ENCODE data around the gene TMEM107. TPM values are rescaled to one million over a fixed set of nuclear protein-coding genes. Genes with fewer than 3 reads are reported as not detected.

Gene TMEM107
- total and polyA plus RNA-seq, 2 experiments from 2014 or later, result 40.7 to 54.6 TPM

- DNase-seq (ENCODE audit: low read depth in 1 of 2, low spot score in 1 of 2), result peak in 1 of 2 donors; percentile 50
- no peak for TF ChIP-seq CTCF (IDR thresholded peaks at IDR 0.05; ENCODE audit: low read depth, low read length)
- no peak within 1 kb of the TSS for H3K27ac ChIP-seq
- peak within 1 kb of the TSS; percentile 64 for H3K4me3 ChIP-seq
- no peaks in the 10 kb centered on the region for H3K36me3 ChIP-seq
- peaks cover 37% of the 10 kb centered on the region for H3K27me3 ChIP-seq
- H3K4me1 ChIP-seq (ENCODE audit: low read depth), result peaks cover 4% of the 10 kb centered on the region
- H3K9me3 ChIP-seq (ENCODE audit: low read depth), result no peaks in the 10 kb centered on the region
Observed at GRCh38 chr17:8123695-8124349, 52.4 kb downstream of the TMEM107 start, which contains the start of gene HES7. Gene HES7, minus strand, starts transcription at chr17:8124106. Its CDS starts 22 bp downstream, at chr17:8124084.

- Histone ChIP-seq H3K9me3 (ENCODE audit: low read depth) (no peaks in the 10 kb centered on the region), H3K36me3 (no peaks in the 10 kb centered on the region), H3K27ac (no peak overlapping the region), H3K4me1 (ENCODE audit: low read depth) (peaks cover 4% of the 10 kb centered on the region), H3K27me3 (peaks cover 40% of the 10 kb centered on the region), H3K4me3 (peak overlapping the region; percentile 64)
- DNase-seq (ENCODE audit: low read depth in 1 of 2, low spot score in 1 of 2), result peak in 1 of 2 donors; percentile 38
- TF ChIP-seq CTCF (IDR thresholded peaks at IDR 0.05; ENCODE audit: low read depth, low read length), result no peak
Observed at GRCh38 chr17:8122924-8123694, 53.1 kb downstream of the TMEM107 start.

Other genes with a start within 250 kb of the TMEM107 start
- 1.8 and 3.3 TPM in 2 replicates for gene KCNAB3, start 246.5 kb downstream of the TMEM107 start, total RNA-seq
- 1.3 and 1.4 TPM in 2 replicates for gene KCNAB3, start 246.5 kb downstream of the TMEM107 start, polyA plus RNA-seq
- 92.0 and 110 TPM in 2 replicates for gene TRAPPC1, start 244.4 kb downstream of the TMEM107 start, total RNA-seq
- 340 and 386 TPM in 2 replicates for gene TRAPPC1, start 244.4 kb downstream of the TMEM107 start, polyA plus RNA-seq
- gene CNTROB, start 244.2 kb downstream of the TMEM107 start, total RNA-seq, result 19.6 and 42.6 TPM in 2 replicates
- 23.1 and 44.0 TPM in 2 replicates for gene CNTROB, start 244.2 kb downstream of the TMEM107 start, polyA plus RNA-seq
- 1.1 TPM in 1 of 2 replicates, not detected in the other for gene GUCY2D, start 173.8 kb downstream of the TMEM107 start, total RNA-seq
- gene GUCY2D, start 173.8 kb downstream of the TMEM107 start, polyA plus RNA-seq, result 0.54 and 3.7 TPM in 2 replicates
- 0.18 and 0.33 TPM in 2 replicates for gene ALOX15B, start 137.3 kb downstream of the TMEM107 start, total RNA-seq
- 0.12 TPM in 1 of 2 replicates, not detected in the other for gene ALOX15B, start 137.3 kb downstream of the TMEM107 start, polyA plus RNA-seq
- 0.42 and 1.6 TPM in 2 replicates for gene ALOX12B, start 88.7 kb downstream of the TMEM107 start, total RNA-seq
- gene ALOX12B, start 88.7 kb downstream of the TMEM107 start, polyA plus RNA-seq, result 2.1 and 2.3 TPM in 2 replicates
- gene ALOXE3, start 57.9 kb downstream of the TMEM107 start, total RNA-seq, result not detected in 2 replicates
- gene ALOXE3, start 57.9 kb downstream of the TMEM107 start, polyA plus RNA-seq, result 0.10 TPM in 1 of 2 replicates, not detected in the other
- gene HES7, start 52.3 kb downstream of the TMEM107 start, total RNA-seq, result 0.32 and 6.2 TPM in 2 replicates
- gene HES7, start 52.3 kb downstream of the TMEM107 start, polyA plus RNA-seq, result 1.1 and 1.5 TPM in 2 replicates
- 42.3 and 51.9 TPM in 2 replicates for gene PER1, start 24.0 kb downstream of the TMEM107 start, total RNA-seq
- gene PER1, start 24.0 kb downstream of the TMEM107 start, polyA plus RNA-seq, result 28.2 and 47.7 TPM in 2 replicates
- 22.5 and 35.7 TPM in 2 replicates for gene VAMP2, start 13.4 kb downstream of the TMEM107 start, total RNA-seq
- gene VAMP2, start 13.4 kb downstream of the TMEM107 start, polyA plus RNA-seq, result 102 and 118 TPM in 2 replicates
- gene BORCS6, start 13.8 kb upstream of the TMEM107 start, total RNA-seq, result 19.7 and 26.4 TPM in 2 replicates
- gene BORCS6, start 13.8 kb upstream of the TMEM107 start, polyA plus RNA-seq, result 13.2 and 13.7 TPM in 2 replicates
- 15.1 and 77.7 TPM in 2 replicates for gene AURKB, start 34.2 kb upstream of the TMEM107 start, total RNA-seq
- 17.8 and 133 TPM in 2 replicates for gene AURKB, start 34.2 kb upstream of the TMEM107 start, polyA plus RNA-seq
- gene CTC1, start 71.7 kb upstream of the TMEM107 start, total RNA-seq, result 7.4 and 15.6 TPM in 2 replicates
- 17.1 and 23.0 TPM in 2 replicates for gene CTC1, start 71.7 kb upstream of the TMEM107 start, polyA plus RNA-seq
- 49.9 and 62.5 TPM in 2 replicates for gene PFAS, start 72.9 kb upstream of the TMEM107 start, total RNA-seq
- gene PFAS, start 72.9 kb upstream of the TMEM107 start, polyA plus RNA-seq, result 48.2 and 62.0 TPM in 2 replicates
- gene RANGRF, start 112.3 kb upstream of the TMEM107 start, total RNA-seq, result 40.0 and 43.6 TPM in 2 replicates
- gene RANGRF, start 112.3 kb upstream of the TMEM107 start, polyA plus RNA-seq, result 75.5 and 89.2 TPM in 2 replicates
- gene SLC25A35, start 119.0 kb upstream of the TMEM107 start, total RNA-seq, result 3.5 and 9.5 TPM in 2 replicates
- gene SLC25A35, start 119.0 kb upstream of the TMEM107 start, polyA plus RNA-seq, result 6.0 and 7.9 TPM in 2 replicates
- gene ARHGEF15, start 133.9 kb upstream of the TMEM107 start, total RNA-seq, result 1.1 and 3.0 TPM in 2 replicates
- gene ARHGEF15, start 133.9 kb upstream of the TMEM107 start, polyA plus RNA-seq, result 0.17 and 0.73 TPM in 2 replicates
- not detected in 2 replicates for gene ODF4, start 163.5 kb upstream of the TMEM107 start, total RNA-seq
- not detected in 2 replicates for gene ODF4, start 163.5 kb upstream of the TMEM107 start, polyA plus RNA-seq
- 3,276 and 3,592 TPM in 2 replicates for gene RPL26, start 206.8 kb upstream of the TMEM107 start, total RNA-seq
- 486 and 538 TPM in 2 replicates for gene RPL26, start 206.8 kb upstream of the TMEM107 start, polyA plus RNA-seq
- not detected in 2 replicates for gene RNF222, start 221.4 kb upstream of the TMEM107 start, total RNA-seq
- gene RNF222, start 221.4 kb upstream of the TMEM107 start, polyA plus RNA-seq, result 0.17 and 0.37 TPM in 2 replicates